Cardiac muscle cell (in vitro differentiated cells and primary cell): Measurements from ENCODE around the gene DHTKD1. TPM values are rescaled to one million over a fixed set of nuclear protein-coding genes. Genes with fewer than 3 reads are reported as not detected.
"Not testable (repeated sequence)": the region's sequence is repeated elsewhere in the genome, so short reads cannot be mapped to it uniquely, and the experiment has no call there.

Experiments
- DNase-seq, 2 donors: peaks; one replicate each; pipeline versions ENCODE4 v3.0.0 to v3.0.0-alpha.2; 2010 to 2017; ENCODE audit warnings: low read depth in 1 of 2, low spot score in 1 of 2
- H3K27ac ChIP-seq: fragments of 200-600 bp; sonication (generic); 2 replicates; pipeline ENCODE4 v1.5.1; 2016
- H3K27me3 ChIP-seq: fragments of 200-600 bp; sonication (generic); 2 replicates; pipeline ENCODE4 v1.6.0; 2016; ENCODE audit warnings: control low read depth
- H3K36me3 ChIP-seq: fragments of 200-600 bp; sonication (generic); 2 replicates; pipeline ENCODE4 v1.5.1; 2016; ENCODE audit warnings: control low read depth
- H3K4me1 ChIP-seq: fragments of 200-600 bp; sonication (generic); 2 replicates; pipeline ENCODE4 v1.8.1; 2017; ENCODE audit warnings: low read depth, mild to moderate bottlenecking, mixed run types
- H3K4me3 ChIP-seq: fragments of 200-600 bp; sonication (generic); 2 replicates; pipeline ENCODE4 v1.5.1; 2016; ENCODE audit warnings: mild to moderate bottlenecking
- H3K9me3 ChIP-seq: fragments of 200-600 bp; sonication (generic); 2 replicates; pipeline ENCODE4 v1.5.1; 2017; ENCODE audit warnings: low read depth, mild to moderate bottlenecking, control low read depth
- CTCF ChIP-seq: IDR thresholded peaks from 2 replicates; pipeline ENCODE4 v1.5.1; 2012; ENCODE audit warnings: low read depth, mild to moderate bottlenecking, low read length
- polyA plus RNA-seq: library from polyadenylated mRNA; unstranded; fragments of >200 nt; fragmentation: Nextera tagmentation; extraction: Ambion mirVana; gene quantifications from 2 replicates; pipeline ENCODE4 v1.2.1, GENCODE V29; 2016
- total RNA-seq: library from RNA; depleted of rRNA; stranded (reverse); fragments of >200 nt; gene quantifications from 2 replicates; pipeline ENCODE4 v1.2.3, GENCODE V29; 2016

The DHTKD1 gene
- total and polyA plus RNA-seq, 2 experiments from 2014 or later: 36.5 to 51.6 TPM

GRCh38 chr10:12088919-12089318, 20.2 kb downstream of the DHTKD1 start:
- H3K4me3 ChIP-seq: no peak overlapping the region
- H3K27ac ChIP-seq: no peak overlapping the region
- no peaks in the 10 kb centered on the region for H3K4me1 ChIP-seq
- H3K27me3 ChIP-seq: no peaks in the 10 kb centered on the region
- peaks cover 40% of the 10 kb centered on the region for H3K36me3 ChIP-seq
- no peaks in the 10 kb centered on the region for H3K9me3 ChIP-seq
- no peak for TF ChIP-seq CTCF
- no peak for DNase-seq

- no peak for TF ChIP-seq CTCF
Observed at GRCh38 chr10:12091421-12091820, 22.7 kb downstream of the DHTKD1 start.

DNA sequence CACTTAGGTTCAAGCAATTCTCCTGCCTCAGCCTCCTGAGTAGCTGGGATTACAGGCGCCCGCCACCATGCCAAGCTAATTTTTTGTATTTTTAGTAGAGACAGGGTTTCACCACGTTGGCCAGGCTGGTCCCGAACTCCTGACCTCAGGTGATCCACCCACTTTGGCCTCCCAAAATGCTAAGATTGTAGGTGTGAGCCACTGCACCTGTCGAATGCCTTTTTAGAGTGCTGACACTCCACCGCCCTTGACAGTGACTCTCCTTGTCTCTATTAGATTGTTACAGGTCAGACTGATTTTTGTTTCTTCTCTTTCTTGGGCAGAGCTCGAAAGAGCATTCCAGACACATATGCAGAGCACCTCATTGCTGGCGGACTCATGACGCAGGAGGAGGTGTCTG, 28.6 kb downstream of the DHTKD1 start:
- not testable (repeated sequence) for H3K4me3 ChIP-seq, DNase-seq, H3K9me3 ChIP-seq, H3K4me1 ChIP-seq, H3K27ac ChIP-seq, H3K27me3 ChIP-seq
- H3K36me3 ChIP-seq: peaks cover 43% of the 10 kb centered on the region

More at GRCh38 chr10:12091421-12091820, 22.7 kb downstream of the DHTKD1 start:
- H3K4me1 ChIP-seq: no peaks in the 10 kb centered on the region
- H3K4me3 ChIP-seq: no peak overlapping the region
- H3K27me3 ChIP-seq: no peaks in the 10 kb centered on the region
- H3K36me3 ChIP-seq: peaks cover 41% of the 10 kb centered on the region
- no peak overlapping the region for H3K27ac ChIP-seq
- H3K9me3 ChIP-seq: no peaks in the 10 kb centered on the region
- no peak for DNase-seq

GRCh38 chr10:12097791-12098190, 29.0 kb downstream of the DHTKD1 start:
- TF ChIP-seq CTCF: no peak
- Histone ChIP-seq H3K36me3 (peaks cover 43% of the 10 kb centered on the region), H3K27ac (no peak overlapping the region), H3K4me1 (no peaks in the 10 kb centered on the region), H3K4me3 (no peak overlapping the region), H3K9me3 (no peaks in the 10 kb centered on the region), H3K27me3 (no peaks in the 10 kb centered on the region)
- no peak for DNase-seq

- DNase-seq: no peak
- H3K36me3 ChIP-seq: peaks cover 38% of the 10 kb centered on the region
- H3K27ac ChIP-seq: no peak overlapping the region
Observed at GRCh38 chr10:12098966-12099365, 30.2 kb downstream of the DHTKD1 start.

GRCh38 chr10:12103802-12104201, 35.0 kb downstream of the DHTKD1 start:
- DNase-seq: no peak
- Histone ChIP-seq H3K36me3 (peaks cover 47% of the 10 kb centered on the region), H3K4me3 (no peak overlapping the region), H3K9me3 (no peaks in the 10 kb centered on the region), H3K27me3 (no peaks in the 10 kb centered on the region), H3K27ac (no peak overlapping the region), H3K4me1 (no peaks in the 10 kb centered on the region)
- TF ChIP-seq CTCF: no peak

More at GRCh38 chr10:12098966-12099365, 30.2 kb downstream of the DHTKD1 start:
- H3K9me3 ChIP-seq: no peaks in the 10 kb centered on the region
- no peaks in the 10 kb centered on the region for H3K4me1 ChIP-seq
- TF ChIP-seq CTCF: no peak
- H3K27me3 ChIP-seq: no peaks in the 10 kb centered on the region
- H3K4me3 ChIP-seq: no peak overlapping the region
